NB4 (cell line): ENCODE data around the gene PLEKHG2.

Experiments used
- DNase-seq: peaks from one replicate; pipeline ENCODE4 v3.0.0; 2010; ENCODE audit warnings: low read depth
- H3K4me3 ChIP-seq: one replicate; pipeline ENCODE4 v1.5.1; 2011; ENCODE audit warnings: mild to moderate bottlenecking, low read depth, low read length, moderate library complexity
- CTCF ChIP-seq: IDR thresholded peaks from one replicate; pipeline ENCODE4 v1.5.1; 2012; ENCODE audit warnings: low read depth, low read length
- MAX ChIP-seq: IDR thresholded peaks from 2 replicates; pipeline ENCODE4 v1.6.1; 2011; ENCODE audit warnings: low read depth, low read length
- MYC ChIP-seq: IDR thresholded peaks from 2 replicates; pipeline ENCODE4 v1.6.1; 2011; ENCODE audit warnings: low read depth, low read length
- POLR2A ChIP-seq: IDR thresholded peaks from 2 replicates; pipeline ENCODE4 v1.6.1; 2011; ENCODE audit warnings: mild to moderate bottlenecking; ENCODE audit not compliant: insufficient read length; ENCODE audit errors: extremely low read depth

PLEKHG2 gene

GRCh38 chr19:39405261-39405957 is 7.1 kb upstream of the PLEKHG2 start:
- no peak for TF ChIP-seq POLR2A
- no peak for TF ChIP-seq MAX
- no peak for TF ChIP-seq MYC
- no peak for TF ChIP-seq CTCF
- H3K4me3 ChIP-seq = no peak overlapping the region
- DNase-seq = no peak

GRCh38 chr19:39405958-39406655 is 6.4 kb upstream of the PLEKHG2 start:
- TF ChIP-seq CTCF = no peak
- TF ChIP-seq POLR2A = no peak
- no peak for TF ChIP-seq MYC
- TF ChIP-seq MAX = no peak; the same call in 1 of the 2 replicates
- H3K4me3 ChIP-seq = peak overlapping the region; percentile 32
- peak; percentile 70 for DNase-seq

GRCh38 chr19:39406656-39407409 is 5.6 kb upstream of the PLEKHG2 start, which contains the start of gene ZFP36:
TSS of gene ZFP36 (plus strand) at chr19:39406847. CDS start at chr19:39406905, 58 bp downstream.
- peak; percentile 73 for DNase-seq
- H3K4me3 ChIP-seq = peak within 1 kb of the TSS; percentile 79
- no peak for TF ChIP-seq CTCF
- peak; percentile 91 for TF ChIP-seq POLR2A

- DNase-seq = no peak
- H3K4me3 ChIP-seq = peak overlapping the region; percentile 79
- TF ChIP-seq POLR2A = no peak
- no peak for TF ChIP-seq MAX
- TF ChIP-seq CTCF = no peak
- TF ChIP-seq MYC = no peak
Measured at GRCh38 chr19:39407410-39407659, 5.1 kb upstream of the PLEKHG2 start.

GRCh38 chr19:39407660-39408391 is 4.6 kb upstream of the PLEKHG2 start:
- TF ChIP-seq MAX (no peak), CTCF (no peak), POLR2A (no peak), MYC (no peak)
- no peak for DNase-seq
- H3K4me3 ChIP-seq = peak overlapping the region; percentile 79
